CD4-positive, alpha-beta T cell (primary cell): Measurements from ENCODE around the gene ANO4. TPM values are rescaled to one million over a fixed set of nuclear protein-coding genes. Genes with fewer than 3 reads are reported as not detected.

Experiments
- ATAC-seq: fragments of 200-7000 bp; cut with Tn5 transposase; one replicate; pipeline ENCODE4 v1.10.0; 2022; ENCODE audit warnings: mild to moderate bottlenecking; ENCODE audit not compliant: poor library complexity
- CTCF ChIA-PET: fragments of 350-600 bp; sonication (Branson Sonifier 250); formaldehyde crosslinking; loops from one replicate; lab custom pipeline; 2021; ENCODE audit warnings: antibody characterized with exemption, inconsistent platforms; lab: Charles Lee
- POLR2A ChIA-PET: fragments of 350-600 bp; sonication (Branson Sonifier 250); formaldehyde crosslinking; loops from one replicate; lab custom pipeline; 2021; ENCODE audit warnings: antibody characterized with exemption, inconsistent platforms; lab: Charles Lee
- DNase-seq, 14 experiments: peaks; one replicate each; pipeline ENCODE4 v3.0.0-alpha.2; 2013 to 2020; ENCODE audit warnings: mixed read lengths in 2 of 14
- H3K27ac ChIP-seq, 2 donors: one replicate each; pipeline versions ENCODE4 v1.5.1 to v1.7.0; 2013; ENCODE audit warnings: low read length in 2 of 2, low read depth in 1 of 2, mild to moderate bottlenecking in 1 of 2
- H3K27me3 ChIP-seq, 2 experiments: 1 replicate in 1 of 2; 2 replicates in 1 of 2; pipeline versions ENCODE4 v1.6.1 to v1.7.0; 2013; ENCODE audit warnings: low read length in 2 of 2, control low read depth in 1 of 2, mild to moderate bottlenecking in 1 of 2, moderate library complexity in 1 of 2; ENCODE audit not compliant: insufficient read depth in 2 of 2, control insufficient read depth in 1 of 2
- H3K36me3 ChIP-seq: one replicate; pipeline ENCODE4 v1.6.1; 2013; ENCODE audit warnings: low read length, control low read depth; ENCODE audit not compliant: insufficient read depth
- H3K4me1 ChIP-seq: one replicate; pipeline ENCODE4 v1.6.1; 2013; ENCODE audit warnings: low read length, control low read depth; ENCODE audit not compliant: insufficient read depth
- H3K4me3 ChIP-seq: one replicate; pipeline ENCODE4 v1.5.1; 2013; ENCODE audit warnings: mild to moderate bottlenecking, low read length, moderate library complexity
- H3K9me3 ChIP-seq, 2 experiments: 1 replicate in 1 of 2; 2 replicates in 1 of 2; pipeline versions ENCODE4 v1.6.1 to v1.7.0; 2013; ENCODE audit warnings: low read length in 2 of 2, mild to moderate bottlenecking in 2 of 2, control low read depth in 1 of 2, moderate library complexity in 1 of 2; ENCODE audit not compliant: control insufficient read depth in 1 of 2, insufficient read depth in 1 of 2
- H3K27ac Mint-ChIP-seq: one replicate; pipeline ENCODE4 v1.8.0; 2020; ENCODE audit warnings: mixed read lengths
- H3K27me3 Mint-ChIP-seq: one replicate; pipeline ENCODE4 v1.8.0; 2021; ENCODE audit warnings: mixed read lengths
- H3K36me3 Mint-ChIP-seq: one replicate; pipeline ENCODE4 v1.8.0; 2021; ENCODE audit warnings: low read depth, mixed read lengths
- H3K4me1 Mint-ChIP-seq: one replicate; pipeline ENCODE4 v1.8.0; 2021; ENCODE audit warnings: low read depth, mixed read lengths
- H3K4me3 Mint-ChIP-seq: one replicate; pipeline ENCODE4 v1.8.0; 2020; ENCODE audit warnings: mild to moderate bottlenecking, mixed read lengths
- H3K9me3 Mint-ChIP-seq: one replicate; pipeline ENCODE4 v1.8.0; 2020; ENCODE audit warnings: mixed read lengths
- intact Hi-C, 2 experiments: fragments of 100-400 bp; cut with DNase I in 1 of 2; cut with micrococcal nuclease in 1 of 2; formaldehyde crosslinking; loops; one replicate each; pipeline versions ENCODE4 v1.15.1 to v1.9.0; 2023 to 2025; cut with DNase I, micrococcal nuclease
- total RNA-seq, 174 experiments: library from RNA in 2 of 174; stranded (reverse) in 2 of 174; gene quantifications; one replicate each; pipeline ENCODE4 v1.2.3 and lab custom pipeline; 2021 to 2026
- TF ChIP-seq, protein P1 (sequence below): fragments of 200-600 bp; IDR thresholded peaks from one replicate; pipeline ENCODE4 v1.8.0; 2022; ENCODE audit warnings: antibody characterized with exemption, mild to moderate bottlenecking

The ANO4 gene
- total RNA-seq, 2 experiments from 2014 or later, result not detected

DNA sequence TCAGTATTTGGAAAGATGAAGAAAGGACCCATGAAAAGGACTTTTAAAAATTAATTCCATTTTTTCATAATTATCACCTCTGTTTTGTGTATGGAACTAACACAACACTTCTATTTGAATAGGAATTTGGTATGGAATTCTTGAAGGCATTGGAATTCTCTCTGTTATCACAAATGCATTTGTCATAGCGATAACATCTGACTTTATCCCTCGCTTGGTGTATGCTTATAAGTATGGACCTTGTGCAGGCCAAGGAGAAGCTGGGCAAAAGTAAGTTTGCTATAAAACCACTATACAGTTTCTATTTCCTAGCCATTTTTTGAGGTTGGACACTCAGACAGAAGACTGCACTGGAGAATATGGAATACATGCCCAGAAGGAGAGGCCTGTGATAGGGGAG, 316.9 kb downstream of the ANO4 start:
- Mint-ChIP-seq H3K36me3 (no peaks in the 10 kb centered on the region), H3K27ac (no peak overlapping the region), H3K9me3 (no peaks in the 10 kb centered on the region), H3K27me3 (no peaks in the 10 kb centered on the region), H3K4me3 (no peak overlapping the region), H3K4me1 (no peaks in the 10 kb centered on the region)
- CTCF ChIA-PET, result no interaction called here
- no peaks in the 10 kb centered on the region for H3K36me3 ChIP-seq
- TF ChIP-seq, protein P1, sequence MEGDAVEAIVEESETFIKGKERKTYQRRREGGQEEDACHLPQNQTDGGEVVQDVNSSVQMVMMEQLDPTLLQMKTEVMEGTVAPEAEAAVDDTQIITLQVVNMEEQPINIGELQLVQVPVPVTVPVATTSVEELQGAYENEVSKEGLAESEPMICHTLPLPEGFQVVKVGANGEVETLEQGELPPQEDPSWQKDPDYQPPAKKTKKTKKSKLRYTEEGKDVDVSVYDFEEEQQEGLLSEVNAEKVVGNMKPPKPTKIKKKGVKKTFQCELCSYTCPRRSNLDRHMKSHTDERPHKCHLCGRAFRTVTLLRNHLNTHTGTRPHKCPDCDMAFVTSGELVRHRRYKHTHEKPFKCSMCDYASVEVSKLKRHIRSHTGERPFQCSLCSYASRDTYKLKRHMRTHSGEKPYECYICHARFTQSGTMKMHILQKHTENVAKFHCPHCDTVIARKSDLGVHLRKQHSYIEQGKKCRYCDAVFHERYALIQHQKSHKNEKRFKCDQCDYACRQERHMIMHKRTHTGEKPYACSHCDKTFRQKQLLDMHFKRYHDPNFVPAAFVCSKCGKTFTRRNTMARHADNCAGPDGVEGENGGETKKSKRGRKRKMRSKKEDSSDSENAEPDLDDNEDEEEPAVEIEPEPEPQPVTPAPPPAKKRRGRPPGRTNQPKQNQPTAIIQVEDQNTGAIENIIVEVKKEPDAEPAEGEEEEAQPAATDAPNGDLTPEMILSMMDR, result no peak
- H3K9me3 ChIP-seq, result no peaks in the 10 kb centered on the region
- H3K27me3 ChIP-seq, result no peaks in the 10 kb centered on the region
- DNase-seq (no peak), ATAC-seq (no peak)
- no peak overlapping the region for H3K27ac ChIP-seq
- intact Hi-C loops, result no loop called here
- H3K4me3 ChIP-seq, result no peak overlapping the region
- POLR2A ChIA-PET, result no interaction called here
- H3K4me1 ChIP-seq, result no peaks in the 10 kb centered on the region

DNA sequence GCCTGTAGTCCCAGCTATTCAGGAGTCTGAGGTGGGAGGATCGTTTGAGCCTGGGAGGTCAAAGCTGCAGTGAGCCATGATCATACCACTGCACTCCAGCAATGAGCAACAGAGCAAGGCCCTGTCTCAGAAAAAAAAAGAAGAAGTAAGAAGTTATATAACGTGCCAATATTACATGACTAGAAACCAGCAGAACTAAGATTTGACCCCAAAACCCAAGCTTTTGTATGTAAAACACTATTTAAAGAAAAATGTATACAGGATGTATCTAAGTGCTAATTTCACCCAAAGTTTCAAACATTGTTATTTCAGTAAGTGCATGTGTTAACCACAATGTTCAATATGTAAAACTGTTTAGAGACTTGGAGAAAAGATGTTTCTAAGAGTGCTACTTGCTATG, 320.8 kb downstream of the ANO4 start:
- DNase-seq, result no peak
- intact Hi-C loops, result no loop called here
- TF ChIP-seq, protein P1, result no peak

DNA sequence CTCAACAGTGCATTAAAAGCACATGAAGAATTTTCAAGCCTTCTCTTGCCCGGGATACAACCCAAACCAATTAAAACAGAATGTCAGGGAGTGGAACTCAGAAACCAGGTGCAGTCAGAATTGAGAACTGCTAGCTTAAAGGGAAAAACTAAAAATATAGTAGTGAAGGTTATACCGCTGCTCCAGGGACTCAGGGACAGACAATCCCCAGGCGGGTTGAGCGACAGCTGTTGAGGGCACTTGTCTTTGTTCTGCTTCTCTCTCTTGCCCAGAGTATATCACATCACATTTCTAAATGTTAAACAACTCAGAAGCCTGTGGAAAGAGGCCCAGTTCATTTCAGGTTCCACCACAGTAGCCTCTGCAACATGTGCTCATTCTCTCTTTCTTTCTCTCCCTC, 322.3 kb downstream of the ANO4 start:
- no peaks in the 10 kb centered on the region for H3K36me3 Mint-ChIP-seq
- H3K4me3 Mint-ChIP-seq, result no peak overlapping the region
- Histone ChIP-seq H3K9me3 (peaks cover 0 to 8% of the 10 kb centered on the region in 2 experiments), H3K36me3 (no peaks in the 10 kb centered on the region), H3K27me3 (no peaks in the 10 kb centered on the region), H3K4me1 (no peaks in the 10 kb centered on the region), H3K4me3 (no peak overlapping the region), H3K27ac (no peak overlapping the region)
- no peaks in the 10 kb centered on the region for H3K27me3 Mint-ChIP-seq
- no peaks in the 10 kb centered on the region for H3K4me1 Mint-ChIP-seq
- intact Hi-C loops, result no loop called here
- CTCF ChIA-PET, result no interaction called here
- ATAC-seq (no peak), DNase-seq (no peak)
- POLR2A ChIA-PET, result no interaction called here
- TF ChIP-seq, protein P1, result no peak
- H3K9me3 Mint-ChIP-seq, result peaks cover 6% of the 10 kb centered on the region
- no peak overlapping the region for H3K27ac Mint-ChIP-seq

More for the DNA sequence above, 320.8 kb downstream of the ANO4 start:
- Mint-ChIP-seq H3K27ac (no peak overlapping the region), H3K27me3 (no peaks in the 10 kb centered on the region), H3K4me1 (no peaks in the 10 kb centered on the region), H3K4me3 (no peak overlapping the region), H3K36me3 (no peaks in the 10 kb centered on the region), H3K9me3 (no peaks in the 10 kb centered on the region)
- Histone ChIP-seq H3K36me3 (no peaks in the 10 kb centered on the region), H3K27me3 (no peaks in the 10 kb centered on the region), H3K4me1 (no peaks in the 10 kb centered on the region), H3K27ac (no peak overlapping the region), H3K4me3 (no peak overlapping the region), H3K9me3 (peaks cover 0 to 3% of the 10 kb centered on the region in 2 experiments)
- ATAC-seq, result no peak
- POLR2A ChIA-PET, result no interaction called here
- CTCF ChIA-PET, result interaction anchor here (0.6 kb wide), 1 partner anchor 80 kb away, joined by 4 read pairs; no protein-coding TSS in a partner anchor
